NCI-H1694 (cell line): ENCODE measurements around the gene KRTAP4-8.
"Not testable (repeated sequence)": the region's sequence is repeated elsewhere in the genome, so short reads cannot be mapped to it uniquely, and the experiment has no call there.

Experiments used
- DNase-seq: peaks from one replicate; lab custom pipeline; 2025; lab: John Stamatoyannopoulos, UW

KRTAP4-8 gene

GRCh38 chr17:41065016-41065689, 32.8 kb downstream of the KRTAP4-8 start:
- DNase-seq = not testable (repeated sequence)

GRCh38 chr17:41064301-41064700, 33.6 kb downstream of the KRTAP4-8 start:
- DNase-seq = no peak

GRCh38 chr17:41063449-41063848, 34.5 kb downstream of the KRTAP4-8 start:
- no peak for DNase-seq

- no peak for DNase-seq
Observed at GRCh38 chr17:41061964-41062363, 36.0 kb downstream of the KRTAP4-8 start.

DNA sequence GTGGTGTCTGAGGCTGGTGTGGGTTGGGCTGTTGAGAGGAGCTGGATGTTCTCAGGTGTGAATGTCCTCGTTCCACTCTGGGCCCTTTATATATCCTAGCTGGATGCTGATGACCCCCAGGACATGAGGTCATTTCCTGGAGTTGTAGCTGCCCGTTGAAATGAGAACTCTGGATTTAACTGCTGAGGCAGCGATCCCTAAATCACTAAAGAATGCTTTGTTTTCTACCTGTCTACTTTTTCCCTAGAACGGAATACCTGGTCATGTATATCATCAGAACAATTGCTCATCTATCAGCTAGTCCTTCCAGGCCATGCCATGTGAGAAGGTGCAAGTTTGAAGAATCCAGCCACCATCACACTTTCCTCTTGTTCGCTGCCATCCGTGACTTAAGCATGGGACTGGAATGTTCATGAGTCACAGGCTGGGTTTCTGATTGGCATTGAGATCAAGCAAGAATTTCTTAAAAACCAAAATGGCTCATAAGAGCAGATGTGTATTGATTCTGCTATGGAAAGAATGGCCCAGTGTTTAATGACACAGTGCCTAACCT, 37.8 kb downstream of the KRTAP4-8 start, which contains the start of gene KRTAP2-3:
Gene KRTAP2-3, minus strand, starts transcription at position 63 of the 553 bp plus-strand sequence. CDS start 64 bp downstream, outside the sequence.
- no peak for DNase-seq

DNA sequence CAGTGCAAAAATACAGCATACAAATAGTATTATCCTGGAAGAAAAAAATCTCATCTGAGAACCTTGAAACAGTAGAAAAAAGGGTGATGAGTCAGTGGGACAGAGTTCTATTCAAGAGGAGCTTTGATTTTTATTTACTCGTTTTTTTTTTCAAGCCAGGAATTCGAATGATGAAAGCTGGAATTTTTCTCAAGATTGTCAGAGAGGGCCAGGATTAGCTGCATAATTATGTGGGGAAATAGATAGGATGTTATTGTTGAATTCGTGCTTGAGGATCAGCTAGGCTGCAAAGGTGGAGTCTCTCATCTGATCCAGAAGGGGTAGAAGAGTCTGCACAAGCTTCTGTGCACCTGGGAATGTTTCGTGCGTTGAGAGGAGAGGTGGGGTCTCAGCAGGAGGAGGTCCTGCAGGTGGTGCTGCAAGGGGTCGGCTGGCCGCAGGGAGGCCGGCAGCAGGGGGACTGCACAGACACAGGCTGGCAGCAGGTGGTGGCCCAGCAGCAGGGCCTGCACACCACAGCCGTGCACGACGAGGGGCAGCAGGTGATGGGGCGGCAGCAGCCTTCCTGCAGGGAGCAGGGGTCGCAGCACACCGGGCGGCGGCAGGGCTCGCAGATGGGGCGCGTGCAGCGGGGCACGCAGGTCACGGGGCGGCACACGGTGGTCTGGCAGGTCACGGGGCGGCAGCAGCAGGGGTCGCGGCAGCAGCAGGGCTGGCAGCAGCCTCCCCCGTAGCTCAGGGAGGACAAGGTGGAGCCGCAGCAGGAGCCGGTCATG, 38.5 kb downstream of the KRTAP4-8 start:
- DNase-seq = not testable (repeated sequence)

DNA sequence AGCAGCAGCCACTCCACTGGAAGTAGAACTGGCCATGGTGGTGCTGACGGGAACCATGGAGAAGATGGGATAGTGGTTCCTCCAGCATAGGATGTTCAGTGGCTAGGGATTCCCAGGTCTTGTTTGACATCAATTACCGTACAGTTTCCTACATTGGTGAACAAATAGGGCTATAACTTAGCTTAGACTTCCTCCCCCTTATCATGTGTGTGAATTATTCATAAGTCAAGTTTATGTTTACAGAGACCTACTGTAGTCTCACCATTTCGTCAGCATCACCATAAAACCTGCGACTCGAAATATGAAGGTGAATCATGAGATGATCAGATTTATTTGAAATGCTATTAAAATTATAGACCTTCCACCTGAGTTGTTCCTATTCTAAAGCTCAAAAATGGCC, 39.2 kb downstream of the KRTAP4-8 start:
- DNase-seq = no peak

- no peak for DNase-seq
Observed at GRCh38 chr17:41057547-41057946, 40.4 kb downstream of the KRTAP4-8 start.

GRCh38 chr17:41055130-41055529, 42.8 kb downstream of the KRTAP4-8 start, which contains the start of gene KRTAP2-2:
TSS of gene KRTAP2-2 (minus strand) at chr17:41055230. CDS start at chr17:41055211, 19 bp downstream.
- DNase-seq = not testable (repeated sequence)

DNA sequence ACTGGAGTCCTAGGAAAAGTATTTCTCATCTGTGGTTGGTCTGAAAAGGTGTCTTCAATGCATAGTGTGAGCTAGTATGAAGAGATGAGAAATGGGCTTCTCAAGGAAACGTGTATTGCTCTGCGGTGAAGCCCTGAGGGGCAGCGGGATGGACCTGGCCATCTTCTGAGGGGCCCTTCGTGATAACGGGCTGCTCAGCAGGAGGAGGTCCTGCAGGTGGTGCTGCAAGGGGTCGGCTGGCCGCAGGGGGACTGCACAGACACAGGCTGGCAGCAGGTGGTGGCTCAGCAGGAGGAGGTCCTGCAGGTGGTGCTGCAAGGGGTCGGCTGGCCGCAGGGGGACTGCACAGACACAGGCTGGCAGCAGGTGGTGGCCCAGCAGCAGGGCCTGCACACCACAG, 43.4 kb downstream of the KRTAP4-8 start:
- not testable (repeated sequence) for DNase-seq

- DNase-seq = no peak
Observed at GRCh38 chr17:41054025-41054424, 43.9 kb downstream of the KRTAP4-8 start.

GRCh38 chr17:41052566-41052965, 45.4 kb downstream of the KRTAP4-8 start:
- DNase-seq = no peak

DNA sequence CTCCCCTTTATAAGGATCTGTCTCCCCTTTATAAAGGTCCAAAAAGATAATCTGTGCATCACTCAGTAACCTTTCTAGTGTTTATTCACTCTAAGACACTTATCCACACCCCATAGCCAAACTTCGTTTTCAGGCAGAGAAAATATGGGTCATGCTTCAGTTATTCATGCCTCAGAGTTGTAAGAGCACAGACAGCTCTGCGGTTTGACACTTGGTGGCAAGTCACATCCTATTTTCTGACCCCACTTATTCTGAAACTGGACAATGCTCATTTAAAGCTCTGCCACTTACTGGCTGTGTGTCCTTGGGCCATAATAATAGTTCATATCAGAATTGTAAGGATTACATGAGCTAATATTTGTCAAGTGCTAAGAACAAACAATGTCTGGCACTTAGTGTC, 48.8 kb downstream of the KRTAP4-8 start:
- DNase-seq = no peak

GRCh38 chr17:41048441-41048840, 49.5 kb downstream of the KRTAP4-8 start:
- no peak for DNase-seq
